Heart left ventricle (tissue), 13 donors: Measurements from ENCODE around the gene SGO2.

Experiments used
- CTCF ChIP-seq, 12 donors: fragments of 200-600 bp; sonication (generic) in 4 of 12; IDR thresholded peaks; one replicate each; pipeline versions ENCODE4 v1.5.0 to v1.8.0; 2018 to 2022; ENCODE audit warnings: antibody characterized with exemption in 12 of 12, mild to moderate bottlenecking in 5 of 12
- POLR2A ChIP-seq, 2 donors: fragments of 450-650 bp; IDR thresholded peaks; one replicate each; pipeline ENCODE4 v1.6.1; 2017; ENCODE audit warnings: antibody characterized with exemption in 2 of 2, mild to moderate bottlenecking in 2 of 2, moderate library complexity in 2 of 2
- donor health status: ischemic (EF 13 %, LVEDD 7.1; RV severe dilation, severe dysfunction).
- donor health status: DM: no; HTN: yes; CAD: no.
- donor health status: DM: no; HTN: no; CAD: no.
- donor health status: ischemic (EF 25% LVEDD 6.9; RV normal size, moderate dysfunction).
- donor health status: ischemic (EF 25% LVEDD 5.7; RV mildly dilated, moderate dysfunction).
- donor health status: ischemic (EF 35%, LVEDD 5.7; RV mildly dilated, moderate dysfunction).
- donor health status: nonischemic (EF 11% LVEDD 7.7; RV severe dilation, severe dysfunction).
- donor health status: DM: yes; HTN: yes; CAD: no.
- donor health status: PGD.
- donor health status: ischemic (EF 29% LVEDD 5.4; RV normal size, mild dysfunction).
- donor health status: nonischemic (EF 23%, LVEDD 6.1; RV moderate dilation, normal function).

DNA sequence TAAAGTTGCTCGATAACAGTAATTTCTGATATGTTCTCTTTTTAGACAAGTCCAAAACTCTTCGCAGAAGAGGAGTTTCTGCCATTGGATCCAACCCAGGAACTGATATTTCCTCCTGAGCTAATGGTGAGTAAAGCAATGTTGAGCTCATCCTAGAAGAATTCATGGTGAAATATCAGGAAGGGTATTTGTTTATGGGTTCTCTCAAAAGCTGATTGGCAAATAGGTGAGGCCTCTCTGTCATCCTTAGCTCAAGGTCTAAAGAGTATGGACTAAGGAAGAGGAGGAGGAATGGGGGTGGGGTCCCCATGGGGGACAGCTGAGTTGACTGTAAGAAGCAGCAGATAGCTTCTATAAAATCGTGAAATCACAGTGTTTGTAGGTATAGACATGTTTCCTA is 78.0 kb downstream of the SGO2 start:
- TF ChIP-seq POLR2A (IDR thresholded peaks at IDR 0.05) (no peak), CTCF (IDR thresholded peaks at IDR 0.05) (no peak)
